ENCODE measurements around the gene DDX6. TPM values are rescaled to one million over a fixed set of nuclear protein-coding genes. Genes with fewer than 3 reads are reported as not detected.
"Not testable (repeated sequence)": the region's sequence is repeated elsewhere in the genome, so short reads cannot be mapped to it uniquely, and the experiment has no call there.

DDX6 gene
- total and polyA plus RNA-seq, 2 of the 8 experiments (the other 6 are each of a cell fraction or from before 2014, with no cell fraction given): 29.8 to 181 TPM

GRCh38 chr11:118820412-118821357, 29.7 kb upstream of the DDX6 start (continued):
- TF ChIP-seq BRCA1 (IDR thresholded peaks at IDR 0.05; ENCODE audit: low read depth, low read length): no peak
- TF ChIP-seq TCF12 (IDR thresholded peaks at IDR 0.05; ENCODE audit: low read depth, low read length): no peak
- TF ChIP-seq RBBP5 (IDR thresholded peaks at IDR 0.05; ENCODE audit: borderline replicate concordance, low read depth, low read length): no peak
- TF ChIP-seq CHD2 (IDR thresholded peaks at IDR 0.05; ENCODE audit: low read length): no peak

- H3K4me2 ChIP-seq (ENCODE audit: insufficient read depth in 1 of 2, low read depth in 2 of 2, low read length in 2 of 2); H3K4ac ChIP-seq (replicated peaks; ENCODE audit: insufficient read length, low read depth, low read length); H3K4me1 ChIP-seq (replicated peaks in 1 of 4; ENCODE audit: control insufficient read depth in 3 of 4, insufficient read depth in 4 of 4, low read length in 3 of 4); H2BK5ac ChIP-seq (ENCODE audit: low read depth, low read length); FAIRE-seq; H4K8ac ChIP-seq (ENCODE audit: extremely low read depth, insufficient read depth, low read length); H3K27ac ChIP-seq (ENCODE audit: low read depth, low read length); H4K5ac ChIP-seq (ENCODE audit: insufficient read length, low read depth, low read length); DNase-seq (ENCODE audit: low read depth in 1 of 2, low spot score in 2 of 2); H3K56ac ChIP-seq (replicated peaks; ENCODE audit: insufficient read length, low read depth, low read length); H3K36me3 ChIP-seq (ENCODE audit: control insufficient read depth in 2 of 4, insufficient read depth in 4 of 4, low read length in 3 of 4); H3K9me3 ChIP-seq (ENCODE audit: insufficient read depth in 2 of 2, low read depth in 1 of 2, low read length in 1 of 2); H2AK5ac ChIP-seq (ENCODE audit: low read depth, low read length); H3K9ac ChIP-seq (replicated peaks in 1 of 4; ENCODE audit: extremely low read depth in 1 of 4, low read depth in 3 of 4, low read length in 3 of 4); H2BK120ac ChIP-seq (replicated peaks; ENCODE audit: low read depth, low read length); H3K14ac ChIP-seq (ENCODE audit: insufficient read length); H2BK20ac ChIP-seq (ENCODE audit: low read length); H3K23me2 ChIP-seq (ENCODE audit: low read depth, low read length); H3K23ac ChIP-seq (ENCODE audit: insufficient read length); H2AFZ ChIP-seq (ENCODE audit: low read length); H3K79me1 ChIP-seq (ENCODE audit: low read depth, low read length); H4K20me1 ChIP-seq (replicated peaks in 1 of 2; ENCODE audit: control insufficient read depth in 1 of 2, insufficient read depth in 2 of 2, low read length in 2 of 2); H4K91ac ChIP-seq (replicated peaks; ENCODE audit: insufficient read length, low read length); H3K79me2 ChIP-seq (ENCODE audit: control insufficient read depth in 1 of 2, insufficient read depth in 2 of 2, low read length in 2 of 2); H3K4me3 ChIP-seq (ENCODE audit: extremely low read depth in 1 of 4, insufficient read depth in 2 of 4, low read depth in 3 of 4, low read length in 4 of 4); H2BK15ac ChIP-seq (ENCODE audit: low read length); H2BK12ac ChIP-seq (ENCODE audit: low read depth, low read length); H3K27me3 ChIP-seq (replicated peaks in 1 of 4; ENCODE audit: control insufficient read depth in 3 of 4, extremely low read depth in 1 of 4, insufficient read depth in 3 of 4, low read length in 3 of 4); H3K18ac ChIP-seq (ENCODE audit: extremely low read depth, low read length): not testable (repeated sequence)
- CTCF ChIA-PET (ENCODE audit: partially characterized antibody): interaction anchor here (0.5 to 1.0 kb wide), 3 partner anchors 21 to 121 kb away, joined by 3 to 4 read pairs (median 3); no protein-coding TSS in a partner anchor
- POLR2A ChIA-PET (ENCODE audit: partially characterized antibody): interaction anchor here (0.7 to 2.8 kb wide), 4 partner anchors 10 to 68 kb away, joined by 3 to 10 read pairs (median 4); partner anchors contain the start of gene DDX6
- 88% methylated on average over 7 of the region's 7 CpGs; no CpG with 5 or more reads in 1 of the 2 experiments for WGBS, 2 experiments (ENCODE audit: extremely low coverage in 1 of 2, insufficient coverage in 1 of 2, insufficient read length in 1 of 2, insufficient replicate concordance in 2 of 2, low coverage in 1 of 2, low lambda C conversion rate in 2 of 2, missing lambda C conversion rate in 1 of 2)
Observed at GRCh38 chr11:118820025-118820379, 29.0 kb upstream of the DDX6 start.
